OCI-LY7 (cell line): ENCODE data around the gene HCN4.

ENCODE experiments used
- EZH2phosphoT487 ChIP-seq: fragments of 200-600 bp; sonication (generic); IDR thresholded peaks from 2 replicates; pipeline ENCODE4 v1.6.1; 2018; ENCODE audit warnings: low read depth, borderline replicate concordance, mild to moderate bottlenecking, mixed run types, antibody characterized with exemption, low read length, moderate library complexity, mixed read lengths
- TF ChIP-seq, protein P1 (sequence below): fragments of 200-600 bp; sonication (generic); conservative IDR thresholded peaks from 2 replicates; pipeline ENCODE4 v1.5.1; 2014; ENCODE audit warnings: mild to moderate bottlenecking, antibody characterized with exemption, low read length, moderate library complexity, mixed read lengths

GRCh38 chr15:73361337-73361736 lies 7.4 kb downstream of the HCN4 start:
- TF ChIP-seq, protein P1, sequence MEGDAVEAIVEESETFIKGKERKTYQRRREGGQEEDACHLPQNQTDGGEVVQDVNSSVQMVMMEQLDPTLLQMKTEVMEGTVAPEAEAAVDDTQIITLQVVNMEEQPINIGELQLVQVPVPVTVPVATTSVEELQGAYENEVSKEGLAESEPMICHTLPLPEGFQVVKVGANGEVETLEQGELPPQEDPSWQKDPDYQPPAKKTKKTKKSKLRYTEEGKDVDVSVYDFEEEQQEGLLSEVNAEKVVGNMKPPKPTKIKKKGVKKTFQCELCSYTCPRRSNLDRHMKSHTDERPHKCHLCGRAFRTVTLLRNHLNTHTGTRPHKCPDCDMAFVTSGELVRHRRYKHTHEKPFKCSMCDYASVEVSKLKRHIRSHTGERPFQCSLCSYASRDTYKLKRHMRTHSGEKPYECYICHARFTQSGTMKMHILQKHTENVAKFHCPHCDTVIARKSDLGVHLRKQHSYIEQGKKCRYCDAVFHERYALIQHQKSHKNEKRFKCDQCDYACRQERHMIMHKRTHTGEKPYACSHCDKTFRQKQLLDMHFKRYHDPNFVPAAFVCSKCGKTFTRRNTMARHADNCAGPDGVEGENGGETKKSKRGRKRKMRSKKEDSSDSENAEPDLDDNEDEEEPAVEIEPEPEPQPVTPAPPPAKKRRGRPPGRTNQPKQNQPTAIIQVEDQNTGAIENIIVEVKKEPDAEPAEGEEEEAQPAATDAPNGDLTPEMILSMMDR, result no peak
- no peak for TF ChIP-seq EZH2phosphoT487
